ENCODE data around the gene BIRC6.
"Not testable (repeated sequence)": the region's sequence is repeated elsewhere in the genome, so short reads cannot be mapped to it uniquely, and the experiment has no call there.

The BIRC6 gene

DNA sequence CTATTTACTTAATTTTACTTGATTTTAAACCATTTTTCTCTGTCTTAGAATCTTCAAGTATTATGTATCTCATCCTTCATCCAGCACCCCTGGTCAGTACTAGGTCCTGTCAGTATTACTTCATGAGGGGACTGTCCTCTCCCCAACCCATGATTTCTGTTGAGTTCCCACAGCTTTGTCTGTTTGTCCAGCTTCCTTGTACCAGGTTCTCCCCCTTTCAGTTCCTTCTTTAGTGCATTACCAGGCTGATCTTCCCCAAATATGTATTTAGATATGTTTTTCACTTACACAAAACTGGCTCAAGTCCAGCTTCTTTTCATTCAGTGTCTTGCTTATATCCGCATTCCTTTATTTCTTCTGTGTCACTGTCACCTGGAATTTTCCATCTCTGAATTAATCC, 257.3 kb downstream of the BIRC6 start:
- DNase-seq = no peak

DNA sequence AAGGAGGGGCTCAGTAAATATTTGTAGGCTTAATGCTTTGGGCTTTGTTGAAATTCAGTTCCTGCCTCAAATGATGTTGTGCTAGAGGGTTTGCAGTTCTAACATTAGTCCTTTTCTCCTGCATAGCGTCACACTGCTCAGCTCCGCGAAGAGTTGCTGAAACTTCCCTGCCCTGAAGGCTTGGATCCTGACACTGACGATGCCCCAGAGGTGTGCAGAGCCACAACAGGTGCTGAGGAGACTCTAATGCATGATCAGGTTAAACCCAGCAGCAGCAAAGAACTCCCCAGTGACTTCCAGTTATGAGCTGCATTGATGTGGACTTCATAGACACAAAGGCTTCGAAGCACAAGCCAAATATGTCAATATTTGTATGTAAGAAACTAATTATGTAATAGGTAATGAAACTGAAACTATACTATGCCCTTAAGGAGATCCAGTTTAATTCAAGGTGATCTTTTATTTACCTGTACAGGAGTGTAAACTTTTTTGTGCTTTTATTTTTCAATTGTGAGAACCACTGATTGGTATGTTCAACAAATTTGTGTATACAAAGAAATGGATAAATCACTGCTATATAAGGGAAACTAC, 260.9 kb downstream of the BIRC6 start:
- DNase-seq = no peak

DNA sequence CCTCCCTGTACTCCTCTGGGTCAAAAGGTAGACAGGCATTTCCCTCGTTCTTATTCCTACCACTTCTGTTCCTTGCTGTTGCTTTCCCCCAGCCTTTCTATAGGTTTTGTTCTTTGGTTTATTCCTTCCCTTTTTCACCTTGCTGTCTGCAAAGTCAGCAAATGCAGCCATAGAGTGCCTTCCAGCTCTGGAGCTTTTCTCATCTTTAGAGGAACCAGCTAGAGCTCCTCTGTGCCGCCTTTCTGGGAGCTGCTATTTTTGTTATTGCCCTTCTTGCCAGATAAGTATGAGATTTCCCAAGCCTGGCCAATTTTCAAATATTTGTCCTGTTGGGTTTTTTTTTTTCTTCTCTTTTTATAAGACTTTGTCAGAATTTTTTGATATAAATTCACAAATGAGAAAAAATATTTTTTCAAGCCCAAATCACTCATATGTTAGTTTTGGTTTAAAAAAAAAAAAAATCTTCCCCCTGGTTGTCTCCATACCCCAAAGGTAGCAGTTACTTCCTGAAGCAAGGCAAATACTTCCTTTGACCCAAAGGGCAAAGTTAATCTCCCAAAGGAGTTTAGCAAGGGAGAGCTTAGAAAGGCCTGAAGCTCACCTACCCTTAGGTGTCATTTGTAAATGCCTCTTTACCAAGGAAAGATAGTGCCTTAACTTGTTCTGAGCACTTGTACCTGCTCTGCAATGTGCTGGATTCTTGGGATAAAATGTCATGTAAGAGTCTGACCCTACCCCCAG, 265.9 kb downstream of the BIRC6 start:
- peak in 2 of 58 donors; percentile 2 to 13 for DNase-seq

DNA sequence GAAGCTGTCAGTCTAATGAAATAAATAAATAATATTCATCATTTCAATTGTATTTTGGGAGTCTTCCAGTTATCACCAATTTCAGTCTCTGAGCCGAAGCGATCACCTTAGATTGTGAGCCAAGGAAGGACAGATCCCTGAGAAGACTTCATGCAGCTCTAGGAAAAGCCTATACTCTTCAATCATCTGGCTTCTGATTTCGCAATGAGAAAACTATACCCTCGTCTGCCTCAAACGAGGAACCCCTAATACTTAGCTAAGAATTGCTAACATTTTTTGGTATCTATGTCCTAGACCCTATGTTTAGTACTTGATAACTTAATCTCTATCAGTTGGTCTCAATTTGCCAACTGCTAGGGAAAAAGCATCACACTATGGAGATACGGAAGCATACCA, 266.5 kb downstream of the BIRC6 start:
- DNase-seq = no peak

DNA sequence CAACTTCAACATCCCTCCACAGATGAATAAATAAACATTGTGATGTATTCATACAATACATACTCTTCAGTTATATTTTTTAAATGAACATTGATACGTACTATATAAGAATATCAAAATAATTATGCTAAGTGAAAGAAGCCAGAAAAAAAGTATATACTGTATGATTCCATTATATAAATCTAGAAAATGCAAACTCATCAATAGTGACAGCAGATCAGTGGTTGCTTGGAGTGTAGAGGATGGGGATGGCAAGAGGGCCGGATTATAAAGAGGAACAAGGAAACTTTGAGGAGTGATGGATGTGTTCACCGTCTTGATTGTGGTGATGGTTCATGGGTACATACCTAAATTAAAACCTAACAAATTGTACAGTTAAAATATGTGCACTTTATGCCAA, 268.0 kb downstream of the BIRC6 start:
- no peak for DNase-seq

DNA sequence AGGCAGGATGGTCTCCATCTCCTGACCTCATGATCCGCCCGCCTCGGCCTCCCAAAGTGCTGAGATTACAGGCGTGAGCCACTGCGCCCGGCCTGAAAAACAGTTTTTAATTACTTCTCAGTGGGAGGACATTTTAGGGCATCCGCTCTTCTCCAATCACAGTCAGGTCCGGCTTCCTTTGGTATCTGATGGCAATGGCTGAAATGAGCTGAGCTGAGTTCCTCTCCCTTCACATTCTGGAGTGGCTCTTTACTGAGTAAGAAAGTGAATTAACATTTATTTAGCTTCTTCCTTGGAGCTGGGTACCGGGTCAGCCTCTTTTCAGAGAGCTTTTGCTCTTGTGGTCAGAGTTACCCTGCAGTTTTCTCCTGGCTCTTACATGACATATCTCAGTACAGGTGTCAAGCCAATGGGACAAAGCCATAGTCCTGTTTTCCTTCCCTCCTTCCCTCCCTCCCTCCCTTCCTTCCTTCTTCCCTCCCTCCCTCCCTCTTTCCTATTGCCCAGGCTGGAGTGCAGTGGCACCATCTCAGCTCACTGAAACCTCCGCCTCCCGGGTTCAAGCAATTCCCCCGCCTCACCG, 269.9 kb downstream of the BIRC6 start:
- no peak for DNase-seq

DNA sequence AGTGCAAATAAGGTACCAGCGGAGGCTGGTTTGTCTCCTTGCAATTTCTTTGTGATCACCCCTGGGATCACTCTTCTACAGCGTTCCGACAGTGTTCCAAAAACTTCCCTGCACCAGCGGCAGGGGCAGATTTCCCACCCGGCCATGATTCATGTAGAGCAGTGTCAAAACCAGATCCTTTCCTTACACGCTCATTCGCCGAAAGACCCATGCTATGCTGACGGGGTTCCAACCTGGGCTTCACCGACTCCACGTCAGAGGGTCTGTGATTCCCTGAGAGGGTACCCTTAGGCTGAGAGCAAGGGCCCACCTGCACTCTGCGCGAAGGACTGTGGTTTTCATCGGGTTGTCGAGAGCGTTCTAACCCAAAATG, 270.6 kb downstream of the BIRC6 start:
- DNase-seq = peak in 28 of 58 donors; percentile 17 to 76 (median 49)

DNA sequence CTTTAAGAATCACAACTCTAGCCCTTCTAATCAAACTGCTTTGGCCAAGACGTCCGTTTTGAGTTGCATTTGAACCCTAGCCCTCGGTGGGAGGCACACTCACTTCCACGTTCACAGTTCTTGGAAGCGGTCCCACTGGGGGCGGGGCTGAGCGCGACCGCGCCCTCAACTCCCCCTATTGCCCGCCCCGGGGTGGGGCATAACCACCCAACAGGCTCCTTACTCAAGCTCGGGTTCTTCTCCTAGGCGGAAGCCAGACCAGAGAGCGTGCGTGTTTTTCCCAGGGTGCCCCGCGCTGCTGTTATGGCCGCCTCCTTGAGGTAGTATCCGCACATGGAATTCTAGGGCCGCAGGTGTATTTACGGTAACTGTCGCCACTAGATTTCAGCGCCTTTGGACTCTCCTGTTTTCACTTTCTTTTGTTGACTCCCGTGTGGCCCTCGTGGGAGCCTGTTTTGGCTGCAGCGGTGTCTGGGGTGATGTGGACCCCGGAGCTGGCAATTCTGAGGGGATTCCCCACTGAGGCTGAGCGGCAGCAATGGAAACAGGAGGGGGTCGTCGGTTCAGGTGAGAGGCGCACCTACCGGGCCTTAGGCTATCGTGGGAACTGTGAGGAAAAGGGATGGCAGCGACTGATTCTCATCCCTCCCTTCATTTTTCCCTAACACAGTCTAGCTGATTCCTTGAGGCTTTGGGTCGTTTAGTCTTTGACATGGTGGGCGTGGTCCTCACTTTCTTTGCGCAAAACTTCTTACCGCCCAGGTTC, 271.2 kb downstream of the BIRC6 start, which contains the start of gene TTC27:
TSS of gene TTC27 (plus strand) at position 237 of the 766 bp plus-strand sequence. CDS start at position 480, 243 bp downstream.
- peak; percentile 61 to 97 (median 92) for DNase-seq

DNA sequence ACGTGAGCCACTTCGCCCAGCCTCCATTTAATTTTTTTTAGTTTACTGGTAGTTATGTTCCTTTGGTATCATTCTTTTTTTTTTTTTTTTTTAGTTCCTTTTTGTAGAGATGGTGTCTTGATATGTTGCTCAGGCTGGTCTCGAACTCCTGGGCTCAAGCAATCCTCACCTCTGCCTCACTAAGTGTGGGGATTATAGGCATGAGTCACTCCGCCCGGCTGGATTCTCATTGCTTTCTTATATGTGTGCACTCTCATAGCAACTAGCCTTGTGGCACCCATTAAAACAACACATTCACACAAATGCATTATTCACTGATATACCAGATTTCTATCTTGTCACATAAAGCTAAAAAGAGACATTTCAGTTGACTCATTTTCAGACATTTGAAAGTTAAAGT, 275.3 kb downstream of the BIRC6 start:
- no peak for DNase-seq

DNA sequence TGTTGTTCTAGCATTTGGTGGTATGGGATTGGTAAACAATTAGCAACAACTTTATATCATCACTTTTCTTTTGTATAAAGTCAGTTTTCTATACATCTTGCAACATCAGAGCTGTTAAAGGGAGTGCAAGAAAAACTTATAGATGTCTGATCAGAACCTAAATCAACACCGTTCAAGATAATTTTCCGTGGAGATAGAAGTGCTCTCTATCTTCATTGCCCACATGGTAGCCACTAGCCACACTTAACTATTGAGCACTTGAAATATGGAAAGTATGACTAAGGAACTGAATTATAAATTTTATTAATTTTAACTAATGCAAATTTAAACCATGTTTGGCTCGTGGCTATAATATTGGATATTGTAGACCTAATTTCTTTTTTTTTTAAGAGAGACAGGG, 276.2 kb downstream of the BIRC6 start:
- no peak for DNase-seq

DNA sequence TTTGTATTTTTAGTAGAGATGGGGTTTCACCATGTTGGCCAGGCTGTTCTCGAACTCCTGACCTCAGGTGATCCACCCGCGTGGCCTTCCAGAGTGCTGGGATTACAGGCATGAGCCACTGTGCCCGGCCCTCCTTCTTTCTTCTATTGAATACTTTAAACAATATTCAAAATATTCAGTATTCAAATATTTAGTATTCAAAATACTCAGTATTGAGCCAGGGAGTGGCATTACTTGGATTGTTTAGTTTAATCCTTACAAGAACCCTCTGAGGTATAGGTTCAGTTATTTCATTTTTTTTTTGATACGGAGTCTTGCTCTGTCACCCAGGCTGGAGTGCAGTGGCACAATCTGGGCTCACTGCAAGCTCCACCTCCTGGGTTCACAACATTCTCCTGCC, 281.7 kb downstream of the BIRC6 start:
- DNase-seq = not testable (repeated sequence)

DNA sequence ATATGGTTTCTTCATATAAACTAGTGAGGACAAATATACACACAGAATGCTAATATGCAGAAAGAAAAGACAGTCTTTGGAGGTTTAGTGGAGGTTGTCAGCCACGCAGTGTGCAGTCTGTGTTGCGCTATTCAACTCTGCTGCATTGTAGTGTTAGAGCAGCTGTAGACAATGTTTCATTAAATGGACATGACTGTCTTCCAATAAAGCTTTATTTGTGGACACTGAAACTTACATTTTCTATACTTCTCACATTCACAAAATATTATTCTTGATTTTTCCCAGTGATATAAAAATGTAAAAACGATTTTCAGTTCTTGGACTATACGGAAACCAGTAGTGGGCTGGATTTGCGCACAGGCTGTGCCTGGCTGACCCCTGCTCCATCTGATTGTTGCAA, 284.4 kb downstream of the BIRC6 start:
- DNase-seq = no peak

DNA sequence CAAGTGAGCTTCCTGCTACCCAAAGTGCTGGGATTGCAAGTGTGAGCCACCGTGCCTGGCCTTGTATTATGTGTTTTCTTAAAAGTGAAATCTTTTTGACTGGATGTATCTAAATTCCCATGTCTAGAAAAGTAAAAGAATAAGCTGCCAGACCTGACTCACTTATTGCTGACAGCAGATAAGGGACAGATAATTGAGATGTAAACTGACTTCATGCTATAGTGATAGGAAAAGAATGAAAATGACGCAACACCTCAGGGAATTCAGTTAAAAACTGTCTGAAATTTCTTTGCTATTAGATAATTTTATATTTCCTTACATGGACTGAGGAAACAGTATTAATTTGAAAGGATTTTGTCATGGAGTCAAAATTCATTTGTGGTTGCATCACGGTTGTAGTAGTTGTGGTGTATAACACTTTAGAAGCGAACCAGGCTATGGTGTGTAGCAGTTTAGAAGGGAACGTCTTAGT, 290.4 kb downstream of the BIRC6 start:
- DNase-seq = no peak

DNA sequence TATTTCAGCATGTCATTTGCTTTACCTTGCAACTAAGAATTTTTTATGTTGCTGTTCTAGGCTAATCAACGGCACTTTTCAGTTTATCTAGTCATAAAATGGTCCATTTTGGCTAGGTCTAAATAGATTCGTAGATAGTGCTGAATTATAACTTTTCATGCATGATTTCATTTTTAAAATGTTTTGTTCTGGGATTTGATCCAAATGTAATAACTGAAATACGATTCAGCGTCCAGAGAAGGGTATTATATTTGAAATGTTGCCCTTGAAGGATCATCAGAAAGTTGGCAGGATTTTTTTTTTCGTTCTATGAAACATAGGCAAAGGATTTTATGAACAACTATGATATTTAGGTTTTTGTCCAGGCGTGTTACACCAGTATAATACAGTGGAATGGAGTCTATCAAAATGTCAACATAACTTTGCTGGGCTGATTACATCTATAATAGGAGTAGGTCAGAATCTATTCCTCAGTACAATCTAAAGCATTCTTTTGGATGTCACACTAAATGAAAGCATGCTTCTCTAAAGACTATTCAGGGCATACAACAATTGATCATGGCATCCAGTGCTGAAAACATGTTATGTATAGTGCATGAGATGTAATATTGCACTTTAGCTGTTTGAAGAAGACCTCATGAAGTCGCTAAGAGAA, 295.9 kb downstream of the BIRC6 start:
- DNase-seq = no peak

DNA sequence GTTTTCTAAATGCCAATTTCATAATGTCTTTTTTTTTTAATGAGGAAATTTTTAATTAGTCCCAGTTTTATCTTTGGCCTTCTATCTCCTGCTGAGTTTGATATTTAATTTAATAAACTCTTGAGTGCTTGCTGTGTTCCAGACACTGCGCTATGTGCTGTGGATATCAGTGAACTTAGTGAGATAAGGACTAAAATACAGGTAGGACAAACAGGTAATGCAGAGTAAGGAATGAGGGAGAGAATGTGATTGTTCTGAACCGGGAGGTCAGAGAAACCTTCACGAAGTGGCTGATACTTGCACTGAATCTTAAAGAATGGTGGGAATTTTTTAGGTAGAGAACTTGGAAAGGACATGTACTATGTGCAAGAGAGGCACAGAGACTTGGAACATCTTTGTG, 299.2 kb downstream of the BIRC6 start:
- no peak for DNase-seq

DNA sequence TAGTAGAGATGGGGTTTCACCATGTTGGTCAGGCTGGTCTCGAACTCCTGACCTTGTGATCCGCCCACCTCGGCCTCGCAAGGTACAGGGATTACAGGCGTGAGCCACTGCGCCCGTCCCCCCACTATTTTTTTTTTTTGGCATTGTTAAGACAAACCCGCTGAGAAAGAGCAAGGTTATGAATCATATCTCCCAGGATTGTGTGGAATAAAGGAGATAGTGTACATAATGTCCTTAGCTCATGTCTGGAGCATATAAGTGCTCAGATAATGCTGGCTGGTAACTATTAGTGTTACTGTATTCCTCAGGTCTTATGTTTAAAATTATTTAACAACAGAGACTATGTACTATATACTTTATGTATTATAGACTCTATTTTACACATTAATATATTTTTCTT, 307.0 kb downstream of the BIRC6 start:
- DNase-seq = no peak

DNA sequence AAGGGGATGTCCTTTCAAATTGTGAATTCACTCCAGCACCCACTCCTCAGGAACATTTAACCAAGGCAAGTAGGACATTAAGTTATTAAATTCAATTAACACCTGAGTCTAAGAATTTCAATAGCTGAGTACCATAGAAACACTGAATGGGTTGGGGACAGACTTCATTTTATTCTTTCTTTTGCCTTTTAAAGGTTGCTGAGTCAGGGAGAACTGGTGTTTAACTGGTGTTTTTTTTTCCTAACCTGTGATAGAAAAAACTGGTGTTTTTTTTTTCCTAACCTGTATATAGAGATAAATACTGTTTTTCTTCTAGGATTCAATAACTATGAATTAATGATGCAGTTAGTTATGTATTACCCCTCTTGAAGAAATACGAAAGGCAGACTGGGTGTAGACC, 309.9 kb downstream of the BIRC6 start:
- no peak for DNase-seq

DNA sequence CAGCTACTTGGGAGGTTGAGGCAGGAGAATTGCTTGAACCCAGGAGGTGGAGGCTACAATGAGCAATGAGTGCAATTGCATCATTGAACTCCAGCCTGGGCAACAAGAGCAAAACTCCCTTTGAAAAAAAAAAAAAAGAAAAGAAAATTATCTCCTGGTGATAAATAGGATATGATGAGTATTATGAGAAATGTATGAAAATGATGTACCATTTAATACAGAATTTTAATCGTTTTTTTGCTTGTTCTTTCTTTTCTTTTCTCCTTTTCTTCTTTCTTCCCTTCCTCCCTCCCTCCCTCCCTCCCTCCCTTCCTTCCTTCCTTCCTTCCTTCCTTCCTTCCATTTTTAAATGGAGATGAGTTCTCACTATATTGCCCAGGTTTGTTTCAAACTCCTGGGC, 311.4 kb downstream of the BIRC6 start:
- DNase-seq = no peak

All from anterior cingulate cortex (tissue), 58 donors.